ENCODE results near the gene PNPLA1. TPM values are rescaled to one million over a fixed set of nuclear protein-coding genes. Genes with fewer than 3 reads are reported as not detected.

Gene PNPLA1
- total RNA-seq, 1 donor from 2014 or later, result not detected

GRCh38 chr6:36327226-36327918 lies 57.5 kb downstream of the PNPLA1 start:
- TF ChIP-seq, protein P1, sequence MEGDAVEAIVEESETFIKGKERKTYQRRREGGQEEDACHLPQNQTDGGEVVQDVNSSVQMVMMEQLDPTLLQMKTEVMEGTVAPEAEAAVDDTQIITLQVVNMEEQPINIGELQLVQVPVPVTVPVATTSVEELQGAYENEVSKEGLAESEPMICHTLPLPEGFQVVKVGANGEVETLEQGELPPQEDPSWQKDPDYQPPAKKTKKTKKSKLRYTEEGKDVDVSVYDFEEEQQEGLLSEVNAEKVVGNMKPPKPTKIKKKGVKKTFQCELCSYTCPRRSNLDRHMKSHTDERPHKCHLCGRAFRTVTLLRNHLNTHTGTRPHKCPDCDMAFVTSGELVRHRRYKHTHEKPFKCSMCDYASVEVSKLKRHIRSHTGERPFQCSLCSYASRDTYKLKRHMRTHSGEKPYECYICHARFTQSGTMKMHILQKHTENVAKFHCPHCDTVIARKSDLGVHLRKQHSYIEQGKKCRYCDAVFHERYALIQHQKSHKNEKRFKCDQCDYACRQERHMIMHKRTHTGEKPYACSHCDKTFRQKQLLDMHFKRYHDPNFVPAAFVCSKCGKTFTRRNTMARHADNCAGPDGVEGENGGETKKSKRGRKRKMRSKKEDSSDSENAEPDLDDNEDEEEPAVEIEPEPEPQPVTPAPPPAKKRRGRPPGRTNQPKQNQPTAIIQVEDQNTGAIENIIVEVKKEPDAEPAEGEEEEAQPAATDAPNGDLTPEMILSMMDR (IDR thresholded peaks at IDR 0.05; ENCODE audit: partially characterized antibody, unreplicated experiment), result no peak
- Mint-ChIP-seq H3K4me3 (ENCODE audit: unreplicated experiment) (peak overlapping the region; percentile 80), H3K9me3 (ENCODE audit: unreplicated experiment) (peaks cover 6% of the 10 kb centered on the region), H3K27me3 (ENCODE audit: unreplicated experiment) (peaks cover 5% of the 10 kb centered on the region), H3K4me1 (ENCODE audit: low read depth, unreplicated experiment) (peaks cover 38% of the 10 kb centered on the region), H3K36me3 (ENCODE audit: unreplicated experiment) (no peaks in the 10 kb centered on the region), H3K27ac (ENCODE audit: unreplicated experiment) (peak overlapping the region; percentile 89)
- no peak for DNase-seq

DNA sequence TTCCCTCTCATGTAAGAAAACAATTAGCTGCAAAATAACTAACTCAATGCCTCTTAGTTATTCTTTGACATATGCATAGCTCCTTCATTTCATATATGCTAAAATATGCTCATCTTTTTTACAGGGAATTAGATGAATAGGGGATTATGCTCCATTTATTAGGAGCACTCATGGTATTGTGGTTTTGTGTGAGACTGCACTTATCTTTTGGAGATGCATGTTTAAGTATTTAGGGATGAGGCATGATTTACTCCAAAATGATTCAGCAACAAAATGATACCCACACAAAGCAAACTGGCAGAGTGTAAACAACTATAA lies 58.0 kb downstream of the PNPLA1 start:
- Mint-ChIP-seq H3K9me3 (ENCODE audit: unreplicated experiment) (peaks cover 6% of the 10 kb centered on the region), H3K4me1 (ENCODE audit: low read depth, unreplicated experiment) (peaks cover 37% of the 10 kb centered on the region), H3K27me3 (ENCODE audit: unreplicated experiment) (peaks cover 6% of the 10 kb centered on the region), H3K4me3 (ENCODE audit: unreplicated experiment) (no peak overlapping the region), H3K27ac (ENCODE audit: unreplicated experiment) (no peak overlapping the region), H3K36me3 (ENCODE audit: unreplicated experiment) (no peaks in the 10 kb centered on the region)
- TF ChIP-seq, protein P1 (IDR thresholded peaks at IDR 0.05; ENCODE audit: partially characterized antibody, unreplicated experiment), result no peak
- no peak for DNase-seq

GRCh38 chr6:36328600-36328999 lies 58.7 kb downstream of the PNPLA1 start:
- no peak overlapping the region for H3K27ac Mint-ChIP-seq (ENCODE audit: unreplicated experiment)
- H3K4me1 Mint-ChIP-seq (ENCODE audit: low read depth, unreplicated experiment), result peaks cover 41% of the 10 kb centered on the region
- H3K9me3 Mint-ChIP-seq (ENCODE audit: unreplicated experiment), result peaks cover 3% of the 10 kb centered on the region
- TF ChIP-seq, protein P1 (IDR thresholded peaks at IDR 0.05; ENCODE audit: partially characterized antibody, unreplicated experiment), result no peak
- H3K36me3 Mint-ChIP-seq (ENCODE audit: unreplicated experiment), result no peaks in the 10 kb centered on the region
- H3K4me3 Mint-ChIP-seq (ENCODE audit: unreplicated experiment), result no peak overlapping the region
- peaks cover 8% of the 10 kb centered on the region for H3K27me3 Mint-ChIP-seq (ENCODE audit: unreplicated experiment)
- DNase-seq, result no peak

DNA sequence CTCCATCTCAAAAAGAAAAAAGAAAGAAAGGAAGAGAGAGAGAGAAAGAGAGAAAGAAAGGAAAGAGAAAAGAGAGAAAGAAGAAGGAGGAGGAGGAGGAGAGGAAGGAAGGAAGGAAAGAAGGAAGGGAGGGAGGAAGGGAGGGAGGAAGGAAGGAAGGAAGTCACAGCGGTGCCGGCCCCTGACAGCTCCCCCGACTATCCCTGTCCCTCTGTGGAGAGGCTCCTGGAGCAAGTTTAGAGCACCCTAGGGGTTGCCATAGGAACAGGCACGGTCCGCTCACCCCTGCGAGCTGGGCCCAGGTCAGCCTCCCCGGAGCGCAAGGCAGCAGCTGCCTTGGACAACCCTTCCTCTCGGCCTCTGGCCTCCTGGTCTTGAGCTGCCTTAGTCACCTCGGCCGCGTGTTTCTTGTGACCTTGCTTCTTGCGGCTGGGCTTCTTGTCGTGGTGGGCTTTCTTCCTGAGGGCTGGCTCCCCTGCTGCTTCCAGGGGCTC lies 60.0 kb downstream of the PNPLA1 start:
- peak; percentile 41 for DNase-seq

GRCh38 chr6:36330366-36330765 lies 60.5 kb downstream of the PNPLA1 start:
- H3K9me3 Mint-ChIP-seq (ENCODE audit: unreplicated experiment), result peaks cover 3% of the 10 kb centered on the region
- peaks cover 57% of the 10 kb centered on the region for H3K4me1 Mint-ChIP-seq (ENCODE audit: low read depth, unreplicated experiment)
- no peaks in the 10 kb centered on the region for H3K36me3 Mint-ChIP-seq (ENCODE audit: unreplicated experiment)
- no peak for DNase-seq
- TF ChIP-seq, protein P1 (IDR thresholded peaks at IDR 0.05; ENCODE audit: partially characterized antibody, unreplicated experiment), result no peak
- H3K27ac Mint-ChIP-seq (ENCODE audit: unreplicated experiment), result no peak overlapping the region
- peaks cover 11% of the 10 kb centered on the region for H3K27me3 Mint-ChIP-seq (ENCODE audit: unreplicated experiment)
- no peak overlapping the region for H3K4me3 Mint-ChIP-seq (ENCODE audit: unreplicated experiment)

More for the DNA sequence above, 60.0 kb downstream of the PNPLA1 start:
- Mint-ChIP-seq H3K36me3 (ENCODE audit: unreplicated experiment) (no peaks in the 10 kb centered on the region), H3K27ac (ENCODE audit: unreplicated experiment) (no peak overlapping the region), H3K4me1 (ENCODE audit: low read depth, unreplicated experiment) (peaks cover 54% of the 10 kb centered on the region), H3K4me3 (ENCODE audit: unreplicated experiment) (no peak overlapping the region), H3K27me3 (ENCODE audit: unreplicated experiment) (peaks cover 11% of the 10 kb centered on the region), H3K9me3 (ENCODE audit: unreplicated experiment) (peaks cover 3% of the 10 kb centered on the region)
- TF ChIP-seq, protein P1 (IDR thresholded peaks at IDR 0.05; ENCODE audit: partially characterized antibody, unreplicated experiment), result no peak
